Stomach (tissue), 4 donors: ENCODE results near the gene IBA57.

Experiments used
- CTCF ChIP-seq, 7 experiments: fragments of 450-650 bp in 4 of 7; fragments of 200-600 bp in 3 of 7; sonication (generic) in 3 of 7; IDR thresholded peaks; one replicate each; pipeline ENCODE4 v1.5.1; 2016 to 2019; ENCODE audit warnings: antibody characterized with exemption in 7 of 7, control low read depth in 2 of 7, mild to moderate bottlenecking in 1 of 7
- EP300 ChIP-seq: sonication (generic); formaldehyde crosslinking; IDR thresholded peaks from one replicate; pipeline ENCODE4 v1.6.1; 2017; ENCODE audit warnings: antibody characterized with exemption
- POLR2A ChIP-seq, 4 donors: fragments of 450-650 bp; IDR thresholded peaks; one replicate each; pipeline ENCODE4 v1.6.1; 2016; ENCODE audit warnings: antibody characterized with exemption in 4 of 4, control low read depth in 2 of 4, mild to moderate bottlenecking in 1 of 4, moderate library complexity in 1 of 4
- POLR2AphosphoS5 ChIP-seq, 3 donors: sonication (generic); formaldehyde crosslinking; IDR thresholded peaks; one replicate each; pipeline ENCODE4 v1.6.1; 2016; ENCODE audit warnings: antibody characterized with exemption in 3 of 3

- TF ChIP-seq CTCF (IDR thresholded peaks at IDR 0.05) (no peak), POLR2A (IDR thresholded peaks at IDR 0.05) (no peak), POLR2AphosphoS5 (IDR thresholded peaks at IDR 0.05) (no peak), EP300 (no peak)
Observed at GRCh38 chr1:228155596-228156514, 9.7 kb upstream of the IBA57 start.
